ENCODE results near the gene CELSR1. TPM values are rescaled to one million over a fixed set of nuclear protein-coding genes. Genes with fewer than 3 reads are reported as not detected.

CELSR1 gene
- total and polyA plus RNA-seq, 9 donors = 0.63 to 25.2 (median 2.9) TPM

GRCh38 chr22:46390105-46390651 is 147.2 kb downstream of the CELSR1 start:
- TF ChIP-seq CTCF (IDR thresholded peaks at IDR 0.05) = no peak
- no peak for TF ChIP-seq EP300 (IDR thresholded peaks at IDR 0.05)
- no peak for TF ChIP-seq POLR2A (IDR thresholded peaks at IDR 0.05)
- Histone ChIP-seq H3K27ac (no peak overlapping the region), H3K4me3 (no peak overlapping the region), H3K27me3 (no peaks in the 10 kb centered on the region), H3K9me3 (no peaks in the 10 kb centered on the region), H3K36me3 (no peaks in the 10 kb centered on the region), H3K4me1 (ENCODE audit: insufficient read depth) (peaks cover 3% of the 10 kb centered on the region)
- no peak for DNase-seq
- intact Hi-C loops (cut with DNase I) = loop anchor here in 1 of 4 donors (5.0 to 10.0 kb wide), 2 partner anchors 268 to 395 kb away; no protein-coding TSS in a partner anchor
- WGBS, 3 donors = 49 to 71% (median 56%) methylated on average over 20 of the region's 20 CpGs

DNA sequence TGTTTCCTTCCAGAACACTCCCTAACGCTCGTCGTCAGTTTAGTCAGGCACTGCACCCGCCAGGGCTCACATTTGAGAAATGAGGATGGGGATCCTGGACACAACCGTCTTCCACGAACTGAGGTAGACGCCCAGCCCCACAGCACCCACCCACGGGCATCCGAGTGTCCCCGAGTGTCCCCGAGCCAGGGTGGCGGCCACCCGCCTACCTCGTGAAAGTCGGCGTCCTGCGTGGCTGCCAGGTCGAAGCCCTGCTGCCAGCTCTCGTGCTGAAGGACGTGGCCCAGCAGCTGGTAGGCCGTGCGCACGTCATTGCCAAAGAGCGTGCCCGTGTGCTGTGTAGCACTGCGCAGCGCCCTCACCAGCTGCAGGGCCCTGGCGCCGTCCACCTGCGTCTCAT is 148.3 kb downstream of the CELSR1 start:
- TF ChIP-seq CTCF (IDR thresholded peaks at IDR 0.05) (no peak), POLR2A (IDR thresholded peaks at IDR 0.05) (no peak), EP300 (IDR thresholded peaks at IDR 0.05) (no peak)
- intact Hi-C loops (cut with DNase I) = no loop called here
- no peak overlapping the region for H3K4me3 ChIP-seq
- 90 to 94% (median 92%) methylated on average over 30 of the region's 30 CpGs for WGBS, 3 donors
- no peaks in the 10 kb centered on the region for H3K9me3 ChIP-seq
- H3K27me3 ChIP-seq = no peaks in the 10 kb centered on the region
- H3K27ac ChIP-seq = no peak overlapping the region
- H3K4me1 ChIP-seq (ENCODE audit: insufficient read depth) = peaks cover 3% of the 10 kb centered on the region
- no peak for DNase-seq
- H3K36me3 ChIP-seq = no peaks in the 10 kb centered on the region

- Histone ChIP-seq H3K27ac (no peak overlapping the region), H3K4me1 (ENCODE audit: insufficient read depth) (peaks cover 3% of the 10 kb centered on the region), H3K27me3 (no peaks in the 10 kb centered on the region), H3K36me3 (no peaks in the 10 kb centered on the region), H3K4me3 (no peak overlapping the region), H3K9me3 (no peaks in the 10 kb centered on the region)
- intact Hi-C loops (cut with DNase I) = no loop called here
- TF ChIP-seq EP300 (IDR thresholded peaks at IDR 0.05) (no peak), CTCF (IDR thresholded peaks at IDR 0.05) (no peak), POLR2A (IDR thresholded peaks at IDR 0.05) (no peak)
- 87 to 93% (median 89%) methylated on average over 10 of the region's 10 CpGs for WGBS, 3 donors
- no peak for DNase-seq
Measured at GRCh38 chr22:46388647-46389046, 148.8 kb downstream of the CELSR1 start.

DNA sequence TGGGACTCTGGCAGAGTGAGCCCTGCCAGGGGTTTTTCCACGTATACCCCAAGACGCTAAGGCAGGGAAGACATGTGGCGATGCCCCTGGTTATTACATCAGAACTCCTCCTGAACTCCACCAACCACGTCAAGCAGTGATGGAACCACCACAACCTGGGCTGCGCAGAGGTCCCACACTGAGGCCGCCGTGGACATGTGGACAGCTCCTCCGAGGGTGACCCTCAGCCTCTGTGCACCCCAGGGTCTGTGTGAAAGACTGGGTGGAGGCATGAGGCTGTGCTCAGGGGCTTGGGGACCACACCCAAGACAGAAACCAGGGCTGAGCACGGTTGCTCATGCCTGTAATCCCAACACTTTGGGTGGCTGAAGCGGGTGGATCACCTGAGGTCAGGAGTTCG is 149.7 kb downstream of the CELSR1 start:
- Histone ChIP-seq H3K36me3 (no peaks in the 10 kb centered on the region), H3K9me3 (no peaks in the 10 kb centered on the region), H3K4me3 (no peak overlapping the region), H3K27me3 (no peaks in the 10 kb centered on the region), H3K27ac (no peak overlapping the region), H3K4me1 (ENCODE audit: insufficient read depth) (peaks cover 3% of the 10 kb centered on the region)
- intact Hi-C loops (cut with DNase I) = no loop called here
- 87 to 93% (median 87%) methylated on average over 11 of the region's 11 CpGs for WGBS, 3 donors
- DNase-seq = no peak
- TF ChIP-seq CTCF (IDR thresholded peaks at IDR 0.05) (no peak), POLR2A (IDR thresholded peaks at IDR 0.05) (no peak), EP300 (IDR thresholded peaks at IDR 0.05) (no peak)

All from ovary (tissue), 9 donors.